ENCODE results near the gene GPC3.

Gene GPC3

DNA sequence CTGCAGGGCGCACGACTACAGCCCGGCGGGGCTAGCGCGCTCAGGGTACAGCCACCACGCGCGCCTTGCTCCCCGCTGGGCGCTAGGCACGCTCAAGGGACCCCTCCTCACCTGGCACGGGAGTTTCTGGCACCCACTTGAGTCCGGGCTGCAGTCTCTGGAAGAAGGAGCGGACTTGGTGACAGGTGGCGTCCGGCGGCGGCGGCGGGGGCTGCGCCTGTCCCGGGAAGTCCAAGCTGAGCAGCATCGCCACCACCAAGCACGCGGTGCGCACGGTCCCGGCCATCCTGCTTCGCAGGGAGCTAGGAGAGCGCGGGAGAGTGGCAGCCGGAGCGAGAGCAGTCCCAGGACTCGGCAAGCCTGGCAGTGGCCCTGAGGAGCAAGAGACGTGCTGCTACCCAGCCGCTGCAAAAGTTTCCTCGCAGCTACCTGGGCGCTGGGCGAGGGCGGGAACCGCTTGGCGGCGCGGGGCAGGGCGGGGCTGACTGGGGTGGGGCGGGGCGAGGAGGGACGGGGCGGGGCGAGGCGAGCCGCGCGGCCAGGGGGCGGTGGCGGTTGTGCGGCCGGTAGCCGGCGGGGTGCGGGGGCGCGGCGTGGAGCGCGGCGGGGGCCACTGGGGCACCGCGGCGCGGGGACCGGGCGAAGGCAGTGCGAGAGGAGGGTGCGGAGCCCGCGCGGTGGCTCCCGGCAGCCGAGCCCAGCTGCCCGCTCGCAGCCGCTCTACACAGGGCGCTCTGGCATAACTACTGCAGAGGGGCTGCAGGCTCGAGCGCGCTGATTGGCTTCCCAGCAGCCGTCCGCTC, at the start of gene GPC3:
TSS of gene GPC3 (minus strand) at position 431 of the 803 bp plus-strand sequence.
- ChIA-PET POLR2A (interaction anchor here (1.0 to 1.5 kb wide), 2 partner anchors 15 kb away, joined by 3 to 5 read pairs; no protein-coding TSS in a partner anchor), CTCF (interaction anchor here (0.6 to 0.9 kb wide), 2 partner anchors 36 to 89 kb away, joined by 3 read pairs; no protein-coding TSS in a partner anchor)
- H3K36me3 ChIP-seq (ENCODE audit: control insufficient read depth in 2 of 2, insufficient read depth in 1 of 2, low read length in 2 of 2) = no peaks in the 10 kb centered on the region
- no peaks in the 10 kb centered on the region for H3K9me3 ChIP-seq (ENCODE audit: control insufficient read depth, insufficient read depth, low read depth, low read length)
- H3K4me3 ChIP-seq (ENCODE audit: low read depth, low read length) = peak within 1 kb of the TSS; percentile 30
- peaks cover 13% of the 10 kb centered on the region; the same call in 1 of the 2 replicates for H3K4me1 ChIP-seq (ENCODE audit: control insufficient read depth, insufficient read depth, low read length)
- peak within 1 kb of the TSS; percentile 67; the same call in 1 of the 2 replicates for H3K27ac ChIP-seq (ENCODE audit: extremely low read depth, low read depth, low read length)
- TF ChIP-seq ZNF501 (tag by site-specific recombination; IDR thresholded peaks at IDR 0.05) = peak; percentile 31; the same call in 1 of the 2 replicates
- TF ChIP-seq, protein P1, sequence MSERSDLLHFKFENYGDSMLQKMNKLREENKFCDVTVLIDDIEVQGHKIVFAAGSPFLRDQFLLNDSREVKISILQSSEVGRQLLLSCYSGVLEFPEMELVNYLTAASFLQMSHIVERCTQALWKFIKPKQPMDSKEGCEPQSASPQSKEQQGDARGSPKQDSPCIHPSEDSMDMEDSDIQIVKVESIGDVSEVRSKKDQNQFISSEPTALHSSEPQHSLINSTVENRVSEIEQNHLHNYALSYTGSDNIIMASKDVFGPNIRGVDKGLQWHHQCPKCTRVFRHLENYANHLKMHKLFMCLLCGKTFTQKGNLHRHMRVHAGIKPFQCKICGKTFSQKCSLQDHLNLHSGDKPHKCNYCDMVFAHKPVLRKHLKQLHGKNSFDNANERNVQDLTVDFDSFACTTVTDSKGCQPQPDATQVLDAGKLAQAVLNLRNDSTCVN (tag by site-specific recombination; optimal IDR thresholded peaks at IDR 0.05) = peak; percentile 53
- TF ChIP-seq, protein P2, sequence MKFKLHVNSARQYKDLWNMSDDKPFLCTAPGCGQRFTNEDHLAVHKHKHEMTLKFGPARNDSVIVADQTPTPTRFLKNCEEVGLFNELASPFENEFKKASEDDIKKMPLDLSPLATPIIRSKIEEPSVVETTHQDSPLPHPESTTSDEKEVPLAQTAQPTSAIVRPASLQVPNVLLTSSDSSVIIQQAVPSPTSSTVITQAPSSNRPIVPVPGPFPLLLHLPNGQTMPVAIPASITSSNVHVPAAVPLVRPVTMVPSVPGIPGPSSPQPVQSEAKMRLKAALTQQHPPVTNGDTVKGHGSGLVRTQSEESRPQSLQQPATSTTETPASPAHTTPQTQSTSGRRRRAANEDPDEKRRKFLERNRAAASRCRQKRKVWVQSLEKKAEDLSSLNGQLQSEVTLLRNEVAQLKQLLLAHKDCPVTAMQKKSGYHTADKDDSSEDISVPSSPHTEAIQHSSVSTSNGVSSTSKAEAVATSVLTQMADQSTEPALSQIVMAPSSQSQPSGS (tag by site-specific recombination; IDR thresholded peaks at IDR 0.05; ENCODE audit: low read depth) = no peak
- TF ChIP-seq ZNF202 (tag by site-specific recombination; IDR thresholded peaks at IDR 0.05; ENCODE audit: borderline replicate concordance) = no peak
- TF ChIP-seq, protein P3, sequence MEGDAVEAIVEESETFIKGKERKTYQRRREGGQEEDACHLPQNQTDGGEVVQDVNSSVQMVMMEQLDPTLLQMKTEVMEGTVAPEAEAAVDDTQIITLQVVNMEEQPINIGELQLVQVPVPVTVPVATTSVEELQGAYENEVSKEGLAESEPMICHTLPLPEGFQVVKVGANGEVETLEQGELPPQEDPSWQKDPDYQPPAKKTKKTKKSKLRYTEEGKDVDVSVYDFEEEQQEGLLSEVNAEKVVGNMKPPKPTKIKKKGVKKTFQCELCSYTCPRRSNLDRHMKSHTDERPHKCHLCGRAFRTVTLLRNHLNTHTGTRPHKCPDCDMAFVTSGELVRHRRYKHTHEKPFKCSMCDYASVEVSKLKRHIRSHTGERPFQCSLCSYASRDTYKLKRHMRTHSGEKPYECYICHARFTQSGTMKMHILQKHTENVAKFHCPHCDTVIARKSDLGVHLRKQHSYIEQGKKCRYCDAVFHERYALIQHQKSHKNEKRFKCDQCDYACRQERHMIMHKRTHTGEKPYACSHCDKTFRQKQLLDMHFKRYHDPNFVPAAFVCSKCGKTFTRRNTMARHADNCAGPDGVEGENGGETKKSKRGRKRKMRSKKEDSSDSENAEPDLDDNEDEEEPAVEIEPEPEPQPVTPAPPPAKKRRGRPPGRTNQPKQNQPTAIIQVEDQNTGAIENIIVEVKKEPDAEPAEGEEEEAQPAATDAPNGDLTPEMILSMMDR (tag by site-specific recombination; IDR thresholded peaks at IDR 0.05) = 0 out of 2 replicates have a peak, but pooled peaks have one; percentile 31

DNA sequence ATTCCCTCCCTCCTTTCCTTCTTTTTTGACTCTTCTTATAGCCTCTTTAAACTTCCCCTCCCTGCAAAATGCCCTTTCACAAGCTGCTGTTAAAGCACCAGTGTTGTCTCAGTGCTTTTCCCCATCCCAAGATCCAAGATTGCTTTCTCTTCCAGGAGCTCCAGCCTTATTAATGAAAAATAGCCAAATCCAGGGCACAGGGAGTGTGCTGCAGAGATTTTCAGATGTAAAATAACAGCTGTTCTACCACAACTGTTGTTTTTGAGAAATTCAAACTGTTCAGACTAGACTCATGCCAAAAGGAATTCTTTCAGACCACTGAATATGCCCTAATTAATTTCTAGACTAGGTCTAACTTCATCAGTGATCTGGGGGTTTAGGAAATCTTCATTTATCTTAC, 47.0 kb upstream of the GPC3 start:
- H3K4me3 ChIP-seq (ENCODE audit: low read depth, low read length) = no peak overlapping the region
- no peaks in the 10 kb centered on the region for H3K9me3 ChIP-seq (ENCODE audit: control insufficient read depth, insufficient read depth, low read depth, low read length)
- no peak for TF ChIP-seq ZNF157 (tag by site-specific recombination; IDR thresholded peaks at IDR 0.05)
- no peak for TF ChIP-seq ZNF837 (tag by site-specific recombination; IDR thresholded peaks at IDR 0.05)
- TF ChIP-seq ZNF544 (tag by site-specific recombination; IDR thresholded peaks at IDR 0.05) = no peak
- no peak for TF ChIP-seq EGR2 (tag by site-specific recombination; IDR thresholded peaks at IDR 0.05; ENCODE audit: low read depth)
- TF ChIP-seq ZNF239 (tag by site-specific recombination; IDR thresholded peaks at IDR 0.05) = no peak
- no peak for TF ChIP-seq GLIS1 (tag by site-specific recombination; IDR thresholded peaks at IDR 0.05)
- no peak for TF ChIP-seq TCF7L2 (IDR thresholded peaks at IDR 0.05; ENCODE audit: borderline replicate concordance, low read depth, low read length)
- no peak for TF ChIP-seq ZNF175 (tag by site-specific recombination; IDR thresholded peaks at IDR 0.05)
- no peak for TF ChIP-seq ZFP41 (tag by site-specific recombination; IDR thresholded peaks at IDR 0.05; ENCODE audit: borderline replicate concordance)
- no peak for TF ChIP-seq ZBTB17 (tag by site-specific recombination; IDR thresholded peaks at IDR 0.05)
- TF ChIP-seq ZNF214 (tag by site-specific recombination; IDR thresholded peaks at IDR 0.05; ENCODE audit: borderline replicate concordance) = no peak
- TF ChIP-seq ZNF473 (tag by site-specific recombination; IDR thresholded peaks at IDR 0.05) = no peak
- no peaks in the 10 kb centered on the region for H3K4me1 ChIP-seq (ENCODE audit: control insufficient read depth, insufficient read depth, low read length)
- CTCF ChIA-PET = interaction anchor here (0.6 kb wide), 1 partner anchor 65 kb away, joined by 3 read pairs; no protein-coding TSS in a partner anchor
- no peaks in the 10 kb centered on the region for H3K36me3 ChIP-seq (ENCODE audit: control insufficient read depth in 2 of 2, insufficient read depth in 1 of 2, low read length in 2 of 2)
- POLR2A ChIA-PET = no interaction called here
- no peak overlapping the region for H3K27ac ChIP-seq (ENCODE audit: extremely low read depth, low read depth, low read length)

Data from HEK293 (cell line).